NCI-H128 (cell line): ENCODE data around the gene LAPTM5.
"Not testable (repeated sequence)": the region's sequence is repeated elsewhere in the genome, so short reads cannot be mapped to it uniquely, and the experiment has no call there.

Experiments
- DNase-seq: peaks from one replicate; lab custom pipeline; 2025; ENCODE audit not compliant: unreplicated experiment; lab: John Stamatoyannopoulos, UW

The LAPTM5 gene

DNA sequence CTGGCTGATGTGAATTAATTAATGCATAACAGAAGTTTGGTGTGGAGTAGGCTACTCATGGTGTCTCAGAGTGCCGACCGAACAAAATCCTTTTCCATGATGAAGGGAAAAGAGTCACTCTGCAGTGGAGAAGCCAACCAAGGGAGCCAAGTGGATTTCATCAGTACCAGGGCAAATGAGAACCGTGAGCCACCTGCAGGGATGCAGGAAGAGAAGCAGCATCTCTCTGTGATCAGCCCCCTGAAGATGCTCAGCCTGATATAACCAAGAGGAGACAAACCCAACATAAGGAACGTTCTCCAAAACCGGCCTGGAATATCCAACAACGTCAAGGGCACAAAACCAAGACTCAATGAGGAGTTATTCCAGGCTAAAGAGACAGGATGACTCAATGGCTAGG is 13.4 kb upstream of the LAPTM5 start:
- no peak for DNase-seq

DNA sequence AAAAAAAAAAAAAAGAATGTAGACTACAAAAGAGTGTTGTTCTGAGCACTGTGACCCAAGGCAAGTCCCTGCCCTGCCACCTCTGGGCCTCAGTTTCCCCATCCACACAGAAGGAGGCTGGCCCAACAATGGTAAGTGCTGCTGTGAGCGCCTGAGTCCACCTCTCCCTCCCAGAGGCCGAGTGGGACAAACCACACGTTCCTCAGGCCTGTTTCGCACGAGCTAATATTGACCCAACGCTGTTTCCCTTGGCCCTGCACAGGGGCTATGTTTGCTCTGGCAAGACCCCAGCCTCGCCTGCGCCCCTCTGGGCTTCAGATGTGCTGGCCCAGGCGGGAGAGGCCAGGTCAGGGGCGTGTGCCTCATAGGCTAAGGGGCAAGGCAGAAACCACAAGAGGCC is 12.6 kb upstream of the LAPTM5 start:
- no peak for DNase-seq

DNA sequence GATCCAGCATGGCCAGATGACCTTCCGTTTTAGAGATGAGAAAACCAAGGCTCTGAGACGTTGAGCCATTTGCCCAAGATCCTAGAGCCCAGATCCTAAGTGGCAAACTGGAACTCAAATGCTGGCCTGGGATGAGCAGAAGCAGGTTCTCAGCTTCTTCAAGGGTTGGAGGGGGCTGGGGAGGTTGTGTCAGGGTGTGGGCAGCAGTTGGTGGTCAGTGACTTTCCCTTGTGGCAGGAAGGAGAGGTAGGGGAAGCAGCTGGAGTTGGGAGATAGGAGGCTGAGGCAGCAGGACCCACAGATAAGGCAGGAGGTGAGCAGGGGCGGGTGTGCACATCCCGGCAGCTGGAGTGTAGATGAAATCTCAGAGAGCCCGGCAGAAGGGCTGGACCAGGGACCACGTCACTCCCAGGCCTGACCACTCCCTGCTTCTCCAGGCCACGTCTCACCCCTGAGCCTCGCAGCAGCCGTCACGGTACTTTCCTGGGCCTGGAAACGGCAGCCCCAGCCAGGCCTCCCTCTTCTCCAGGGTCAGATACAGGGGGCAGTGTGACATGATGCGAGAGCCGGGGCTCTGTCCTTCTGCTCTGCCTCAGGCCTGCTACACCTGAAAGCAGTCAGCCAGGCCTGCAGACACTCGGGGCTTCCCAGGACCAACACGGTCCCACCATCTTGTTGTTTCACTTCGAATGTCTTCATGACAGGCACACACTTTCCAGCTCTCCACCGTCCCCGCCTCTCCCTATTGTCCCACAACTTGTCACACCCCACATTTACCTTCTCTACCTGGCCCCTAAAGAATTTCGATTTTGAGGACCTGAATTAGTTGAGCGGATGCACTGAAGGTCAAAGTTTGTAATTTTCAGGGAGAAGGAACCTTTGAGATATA is 11.5 kb upstream of the LAPTM5 start:
- DNase-seq: no peak

DNA sequence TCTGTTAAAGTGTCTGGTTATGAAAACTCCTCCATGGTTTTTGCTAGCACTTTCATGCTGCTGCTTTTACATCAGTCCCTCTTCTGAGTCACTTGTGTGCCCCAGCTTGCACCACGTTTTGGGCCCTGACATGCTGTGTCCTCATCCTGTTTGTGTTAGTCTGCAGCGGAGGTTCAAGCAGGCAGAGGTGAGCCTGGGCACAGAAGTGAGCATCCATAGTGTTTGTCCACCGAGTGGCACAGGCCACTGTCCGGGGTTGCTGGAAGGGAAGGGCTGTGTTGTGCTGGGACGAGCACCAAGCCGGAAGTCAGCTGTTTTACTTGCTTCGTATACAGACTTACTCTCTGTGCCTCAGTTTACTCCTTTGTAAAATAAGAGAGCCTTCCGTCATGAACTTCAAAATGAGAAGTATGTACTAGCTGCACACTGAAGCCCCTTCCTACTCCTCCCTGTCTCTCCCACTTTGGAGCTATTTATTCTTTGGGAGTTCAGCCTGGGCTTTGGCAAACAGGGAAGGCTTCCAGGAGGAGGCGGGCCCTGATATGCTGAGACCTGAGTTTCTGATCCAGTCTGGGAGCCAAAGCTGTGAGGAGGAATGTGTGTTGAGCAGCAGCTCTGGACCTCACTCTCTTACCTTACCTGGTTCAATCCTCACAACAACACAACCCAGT is 10.7 kb upstream of the LAPTM5 start:
- DNase-seq: no peak

DNA sequence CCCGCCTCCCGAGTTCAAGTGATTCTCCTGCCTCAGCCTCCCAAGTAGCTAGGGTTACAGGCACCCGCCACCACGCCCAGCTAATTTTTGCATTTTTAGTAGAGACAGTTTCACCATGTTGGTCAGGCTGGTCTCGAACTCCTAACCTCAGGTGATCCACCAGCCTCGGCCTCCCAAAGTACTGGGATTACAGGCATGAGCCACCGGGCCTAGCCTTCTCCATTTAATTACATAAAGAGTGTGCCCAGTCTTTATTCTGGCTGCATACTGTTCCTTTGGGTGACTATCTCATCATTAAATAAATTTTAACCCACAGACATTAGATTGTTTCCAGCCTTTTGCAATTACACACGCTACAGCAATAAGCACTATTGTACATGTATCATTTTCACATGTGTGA is 9.4 kb upstream of the LAPTM5 start:
- not testable (repeated sequence) for DNase-seq

DNA sequence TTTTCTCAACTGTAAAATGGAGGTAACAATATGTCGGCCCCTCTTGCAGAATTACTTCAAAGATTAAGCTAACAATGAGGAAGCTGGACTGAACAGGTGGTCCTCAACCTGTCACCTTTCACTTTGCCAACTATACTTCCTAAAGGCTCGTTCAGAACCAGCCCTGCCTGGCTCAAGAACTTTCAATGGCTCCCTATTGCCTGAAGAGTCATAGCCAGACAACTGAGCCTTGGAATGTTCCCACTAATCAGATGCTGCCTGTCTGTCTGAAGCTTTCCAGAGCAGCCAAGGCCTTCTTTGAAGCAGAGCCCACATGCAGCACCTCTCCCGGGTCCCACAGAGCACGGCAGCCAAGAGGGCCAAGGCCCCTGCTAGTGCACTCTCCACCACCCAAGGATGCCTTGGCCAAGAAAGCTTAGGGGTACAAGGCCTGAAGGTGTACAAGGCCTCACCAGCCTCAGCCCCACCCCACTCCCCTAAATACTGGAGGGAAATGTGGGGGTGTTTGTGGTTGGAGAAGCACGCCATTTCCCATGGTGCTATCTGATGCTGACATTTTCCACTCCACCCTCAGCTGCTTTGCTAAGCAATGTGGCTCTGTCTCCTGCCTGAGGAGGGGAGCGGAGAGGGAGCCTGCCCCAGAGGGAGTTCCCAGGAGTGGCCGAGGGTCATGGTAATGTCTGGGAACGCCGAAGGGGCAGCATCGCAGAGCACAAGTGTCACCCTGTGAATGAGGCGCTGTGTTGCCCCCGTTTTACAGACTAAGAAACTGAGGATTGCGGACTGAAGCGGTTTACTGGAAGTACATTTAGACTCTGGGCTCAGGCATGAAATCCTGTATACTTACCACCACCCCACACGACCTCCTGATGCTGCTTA is 8.2 kb upstream of the LAPTM5 start:
- DNase-seq: no peak

DNA sequence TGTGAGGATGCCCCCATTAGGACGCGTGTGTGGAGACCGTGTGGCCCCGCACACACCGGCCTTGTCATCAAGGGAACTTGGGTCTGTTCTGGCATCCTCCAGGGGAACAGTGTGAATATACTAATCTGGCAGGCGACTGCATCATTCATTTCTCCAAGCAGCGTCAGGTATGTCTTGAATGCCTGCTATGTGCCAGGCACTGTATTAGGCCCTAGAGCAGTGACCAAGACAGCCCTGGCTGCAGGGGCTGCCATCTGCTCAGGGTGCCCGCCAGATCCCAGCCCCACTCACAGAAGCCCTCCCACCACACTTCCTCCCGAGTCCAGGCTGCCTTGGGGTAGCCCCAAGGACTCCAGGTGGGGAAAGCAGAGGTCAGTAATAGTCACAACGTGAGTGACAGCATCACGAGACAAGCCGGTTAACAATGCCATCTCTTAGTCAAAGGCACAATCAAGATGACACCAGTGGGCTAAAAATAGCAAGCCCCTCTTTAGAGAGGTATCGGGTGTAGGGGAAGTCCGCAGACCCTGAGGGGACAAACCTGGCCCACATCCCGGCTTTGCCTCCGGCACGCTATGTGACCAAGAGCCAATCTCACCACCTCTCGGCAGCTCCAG is 7.5 kb upstream of the LAPTM5 start:
- no peak for DNase-seq

DNA sequence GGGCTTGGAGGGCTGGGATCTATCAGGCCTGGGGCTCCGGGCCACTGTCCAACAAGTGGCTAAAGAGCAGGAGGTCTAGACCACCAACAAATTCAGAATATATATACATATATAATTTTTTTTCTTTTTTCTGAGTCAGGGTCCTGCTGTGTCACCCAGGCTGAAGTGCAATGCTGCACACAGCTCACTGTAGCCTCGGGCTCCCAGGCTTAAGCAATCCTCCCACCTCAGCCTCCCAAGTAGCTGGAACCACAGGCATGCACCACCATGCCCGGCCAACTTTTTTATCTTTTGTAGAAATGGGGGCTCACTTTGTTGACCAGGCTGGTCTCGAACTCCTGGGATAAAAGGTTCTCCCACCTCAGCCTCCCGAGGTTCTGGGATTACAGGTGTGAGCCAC is 6.8 kb upstream of the LAPTM5 start:
- DNase-seq: no peak

DNA sequence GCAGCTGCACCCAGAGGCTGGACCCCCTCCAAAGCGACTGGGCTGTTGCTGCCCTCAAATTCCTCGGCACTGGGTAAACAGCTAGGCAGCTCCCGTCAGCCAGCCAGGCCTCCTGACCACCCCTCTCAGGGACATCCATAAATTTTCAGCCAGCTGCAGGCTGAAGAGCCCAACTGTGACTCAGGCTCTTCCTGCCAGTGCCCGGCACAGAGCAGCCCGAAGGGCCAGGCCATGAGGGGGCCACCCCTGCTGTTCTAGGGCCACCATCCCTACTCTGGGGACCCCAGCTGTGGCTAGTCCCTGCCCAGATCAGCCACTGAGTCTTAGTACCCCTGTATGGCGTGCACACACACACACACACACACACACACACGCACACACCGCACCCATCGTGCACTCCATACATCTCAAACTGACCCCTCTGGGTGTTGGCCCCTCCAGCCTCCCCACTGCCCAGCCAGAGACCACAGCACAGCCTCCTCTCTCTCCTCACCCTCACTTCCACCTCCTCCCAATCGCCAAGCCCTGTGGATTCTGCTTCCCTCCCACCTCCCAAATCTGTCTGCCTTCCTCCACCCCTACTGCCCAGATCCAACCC is 6.2 kb upstream of the LAPTM5 start:
- DNase-seq: no peak

DNA sequence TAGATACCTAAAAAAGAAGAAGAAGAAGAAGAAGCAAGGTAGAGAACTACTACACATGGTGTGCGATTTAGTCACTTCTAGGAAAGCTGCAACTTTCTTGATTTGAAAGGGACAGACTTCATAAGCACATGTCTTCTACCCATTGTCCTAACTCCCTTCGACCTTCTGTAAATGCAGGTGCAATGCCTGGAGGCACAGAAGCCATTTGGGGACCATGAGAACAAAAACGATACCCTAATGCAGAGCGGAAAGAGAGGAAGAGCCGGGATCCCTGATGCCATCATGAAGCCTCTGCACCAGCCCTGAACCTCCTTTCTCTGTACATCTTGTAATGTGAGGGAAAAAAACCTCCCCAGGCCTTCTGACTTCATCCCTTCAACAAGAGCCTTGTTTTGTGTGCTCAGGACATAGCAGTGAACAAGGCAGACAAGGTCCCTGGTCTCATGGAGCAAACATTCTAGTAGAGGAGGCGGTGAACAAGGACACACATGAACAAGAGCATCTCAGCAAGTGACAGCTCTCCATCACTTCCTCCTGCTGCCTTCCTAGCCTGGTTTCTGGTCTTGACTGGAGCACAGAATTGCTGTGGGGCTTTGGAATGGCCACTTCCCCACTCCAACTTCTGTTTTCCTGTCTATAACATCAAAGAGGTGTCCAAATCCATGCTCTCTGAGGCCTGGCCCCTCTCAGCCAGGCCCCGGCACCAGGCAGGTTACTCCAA is 5.5 kb upstream of the LAPTM5 start:
- DNase-seq: no peak

DNA sequence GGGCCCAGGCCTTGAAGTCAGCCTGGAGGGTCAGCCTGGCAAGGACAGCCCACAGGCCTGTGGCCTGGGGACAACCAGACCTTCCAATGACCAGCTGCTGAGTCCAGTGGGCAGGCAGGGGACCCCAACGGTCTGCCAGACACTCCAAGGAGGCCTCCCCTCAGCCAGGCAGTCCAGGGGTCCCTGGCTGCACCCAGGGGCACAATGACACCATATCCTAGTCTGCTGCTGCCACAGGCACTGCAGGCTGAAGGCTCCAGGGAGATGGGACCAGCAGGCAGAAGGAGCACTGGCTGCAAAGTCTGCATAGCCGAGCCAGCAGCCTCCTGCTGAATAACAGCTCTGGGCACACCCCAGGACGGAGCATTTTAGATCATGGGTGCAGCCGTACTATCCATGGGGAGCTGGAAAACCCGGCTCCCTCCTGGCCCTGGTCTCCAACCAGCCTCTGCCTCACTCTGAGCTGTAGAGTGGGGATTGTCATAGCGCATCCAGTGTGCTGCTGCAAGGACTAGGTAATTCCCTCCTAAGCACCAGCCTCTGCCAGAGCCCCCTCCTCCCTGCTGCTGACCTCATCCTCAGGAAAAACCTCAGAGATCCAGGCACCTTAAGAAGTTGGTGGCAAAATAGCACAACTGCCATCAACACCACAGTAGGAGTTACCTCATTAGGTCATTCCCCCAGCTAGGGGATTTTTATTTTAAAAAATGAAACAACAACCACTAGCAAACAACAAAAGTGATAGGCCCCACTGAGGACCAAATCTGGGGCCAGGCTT is 4.8 kb upstream of the LAPTM5 start:
- DNase-seq: no peak

DNA sequence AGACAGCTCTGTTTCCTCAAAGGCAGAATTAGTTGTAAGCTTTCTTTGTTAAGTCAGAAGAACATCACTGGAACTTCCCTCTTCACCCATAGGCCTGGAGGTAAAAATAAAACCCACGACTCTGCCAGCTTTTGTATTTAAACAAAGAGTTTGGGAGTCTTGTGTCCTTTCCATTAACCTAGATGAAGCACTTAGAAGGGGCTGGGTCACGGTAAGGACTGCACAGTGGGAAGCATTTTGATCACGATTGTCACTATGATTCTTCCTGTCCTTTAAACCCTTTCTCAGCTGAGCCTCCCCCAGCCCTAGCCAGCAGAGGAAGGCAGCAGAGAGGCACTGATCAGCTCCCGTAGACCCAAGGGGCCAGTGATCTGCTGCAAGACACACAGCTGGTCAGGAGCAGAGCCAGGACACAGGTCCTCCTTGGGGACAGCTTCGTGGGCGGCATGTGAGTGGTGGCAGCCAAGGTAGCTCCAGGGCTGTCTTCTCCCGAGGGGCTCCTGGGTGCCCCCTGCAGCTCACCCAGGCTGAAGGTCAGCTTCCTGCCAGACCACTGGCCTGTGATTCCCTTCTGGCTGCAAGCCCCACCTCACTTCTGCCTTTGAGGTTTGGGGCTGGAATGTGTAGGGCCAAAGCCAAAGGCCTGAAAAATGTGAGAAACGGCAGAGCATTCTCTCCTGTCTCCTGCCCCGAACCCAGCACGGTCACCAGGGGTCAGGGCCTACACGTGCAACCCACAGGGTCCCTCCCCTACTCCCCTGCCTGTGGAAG is 4.0 kb upstream of the LAPTM5 start:
- DNase-seq: no peak

DNA sequence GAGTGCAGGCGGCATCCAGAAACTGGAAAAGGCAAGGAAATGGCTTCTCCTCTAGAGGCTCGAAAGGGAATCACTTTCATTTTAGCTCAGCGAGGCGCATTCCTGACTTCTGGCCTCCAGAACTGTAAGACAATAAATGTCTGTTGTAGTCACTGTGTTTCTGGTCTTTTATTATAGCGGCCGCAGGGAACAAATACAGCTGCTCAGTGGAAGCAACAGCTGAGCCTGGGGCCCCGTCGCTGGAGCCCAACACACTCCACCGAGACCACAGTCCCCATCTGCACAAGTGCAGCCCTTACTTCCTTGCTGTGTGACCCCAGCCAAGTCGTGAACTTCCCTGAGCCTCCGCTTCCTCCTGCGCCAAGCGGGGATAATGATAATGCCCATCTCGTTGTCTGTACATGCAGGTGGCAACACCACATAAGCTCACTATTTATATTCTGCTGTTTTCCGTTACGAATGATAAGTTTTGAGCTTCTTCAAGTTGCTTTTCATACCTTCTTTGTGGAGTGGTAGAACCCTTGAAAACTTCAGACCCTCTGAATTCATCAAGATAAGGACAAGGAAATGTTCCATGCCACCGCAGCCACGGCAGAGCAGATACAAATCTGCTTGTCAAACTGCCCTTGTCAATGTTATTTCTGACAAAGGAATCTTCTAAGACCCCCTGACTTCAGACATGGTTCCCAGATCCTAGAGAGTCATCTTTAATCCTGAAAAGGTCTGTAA is 3.2 kb upstream of the LAPTM5 start:
- DNase-seq: no peak

DNA sequence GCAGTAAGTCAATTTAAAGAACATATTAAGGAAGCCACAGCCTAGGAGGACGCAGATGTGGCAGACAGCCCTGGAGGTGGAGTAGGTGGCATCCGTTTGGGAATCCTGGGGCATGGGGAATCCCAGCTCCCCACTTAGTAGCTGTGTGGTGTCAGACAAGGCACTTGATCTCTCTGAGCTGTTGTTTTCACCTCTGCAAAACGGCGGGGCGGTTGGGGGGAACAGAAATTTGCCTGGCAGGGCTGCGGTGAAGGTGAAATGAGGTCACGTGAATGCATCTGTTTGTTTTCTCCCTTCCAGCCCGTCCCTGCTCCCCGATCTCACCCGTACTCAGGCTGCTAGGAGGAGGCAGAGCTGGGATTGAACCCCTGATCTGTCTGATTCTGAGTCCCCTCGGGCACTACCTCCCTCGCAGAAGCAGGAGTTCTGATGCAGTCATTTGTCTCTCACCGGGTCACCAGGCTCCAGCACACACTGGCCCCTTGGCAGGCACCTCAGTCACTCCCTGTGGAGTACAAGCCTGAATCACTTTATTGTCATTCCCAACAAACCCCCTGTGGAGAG is 2.2 kb upstream of the LAPTM5 start:
- no peak for DNase-seq

DNA sequence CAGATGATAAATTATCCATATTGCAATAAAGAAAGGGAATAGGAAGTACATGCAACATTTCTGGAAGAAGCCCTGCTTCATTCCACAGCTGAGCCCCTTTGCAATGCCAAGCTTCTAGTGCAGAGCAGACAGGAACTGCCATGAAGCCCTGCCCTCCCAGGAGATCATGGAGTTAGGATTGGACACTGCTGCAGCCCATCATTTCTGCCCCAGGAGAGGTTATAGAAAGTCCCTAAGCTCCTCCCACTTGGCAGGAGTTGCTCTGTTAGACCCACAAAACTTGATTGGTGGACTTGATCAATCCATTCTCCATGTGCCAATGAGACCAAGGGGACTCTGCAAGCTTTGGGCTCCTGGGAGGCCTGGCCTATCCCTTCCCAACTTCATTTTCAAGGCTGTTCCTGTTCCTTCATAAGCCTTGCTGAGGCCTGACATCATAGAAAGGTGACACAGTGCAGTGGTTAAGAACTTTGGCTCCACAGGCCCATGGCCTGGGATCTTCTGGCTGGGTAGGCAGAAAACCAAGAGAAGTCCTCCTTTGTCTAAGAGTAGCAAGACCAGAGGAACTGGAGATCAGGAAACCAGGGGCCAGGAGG is 1.3 kb upstream of the LAPTM5 start:
- DNase-seq: no peak

DNA sequence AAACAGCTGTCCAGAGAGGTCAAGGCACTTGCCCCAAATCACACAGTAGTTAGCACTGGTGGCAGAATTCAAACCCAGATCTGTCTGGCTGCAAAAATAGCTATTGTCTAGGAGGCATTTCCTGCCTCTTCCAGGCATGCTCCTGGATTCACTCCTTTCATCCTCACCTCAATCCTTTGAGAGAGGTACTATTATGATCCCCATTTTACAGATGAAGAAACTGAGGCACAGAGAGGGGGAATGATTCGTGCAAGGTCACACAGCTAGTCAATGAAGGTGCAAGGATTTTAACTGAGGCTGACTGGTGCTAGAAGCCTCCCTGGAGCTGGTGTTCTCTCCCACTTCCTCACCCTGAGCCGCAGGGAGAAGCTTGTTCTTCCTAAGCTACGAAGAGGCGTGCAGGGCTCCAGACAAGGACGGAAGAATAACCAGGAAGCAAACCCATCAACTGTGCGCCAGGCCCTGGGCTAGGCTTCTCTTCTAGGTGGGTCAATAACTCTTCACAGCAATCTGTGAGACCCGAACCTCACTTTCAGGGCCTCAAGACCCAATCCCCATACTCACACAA is 631 bp upstream of the LAPTM5 start:
- no peak for DNase-seq
